ENCODE data around the gene CABCOCO1. TPM values are rescaled to one million over a fixed set of nuclear protein-coding genes. Genes with fewer than 3 reads are reported as not detected.

Gene CABCOCO1
- total RNA-seq, 1 experiment from 2014 or later: not detected

GRCh38 chr10:61617586-61617985 lies 45.1 kb upstream of the CABCOCO1 start:
- H3K4me3 ChIP-seq (replicated peaks in 1 of 2; ENCODE audit: low read depth in 1 of 2, low read length in 2 of 2): no peak overlapping the region
- H3K9ac ChIP-seq (ENCODE audit: low read length): no peak overlapping the region
- no peaks in the 10 kb centered on the region for H4K20me1 ChIP-seq (ENCODE audit: insufficient read depth)
- CTCF ChIA-PET: interaction anchor here (1.9 kb wide), 1 partner anchor 11 kb away, joined by 7 read pairs; no protein-coding TSS in a partner anchor
- H3K36me3 ChIP-seq (ENCODE audit: control insufficient read depth in 1 of 2, insufficient read depth in 2 of 2, low read length in 2 of 2): no peaks in the 10 kb centered on the region
- POLR2A ChIA-PET: no interaction called here
- no peaks in the 10 kb centered on the region for H3K4me1 ChIP-seq (ENCODE audit: control insufficient read depth in 1 of 2, insufficient read depth in 2 of 2, low read length in 2 of 2)
- no peak for DNase-seq (ENCODE audit: low read depth, low spot score)
- no TSS peak for BruUV-seq (replicated peaks)
- TF ChIP-seq EGR1 (IDR thresholded peaks at IDR 0.05; ENCODE audit: low read depth) (no peak), ZFX (IDR thresholded peaks at IDR 0.05) (no peak), SRF (IDR thresholded peaks at IDR 0.05; ENCODE audit: low read depth) (no peak), RAD21 (IDR thresholded peaks at IDR 0.05; ENCODE audit: low read depth) (no peak), EZH2 (IDR thresholded peaks at IDR 0.05) (no peak), POLR2AphosphoS5 (IDR thresholded peaks at IDR 0.05; ENCODE audit: low read depth, low read length) (no peak), JUND (IDR thresholded peaks at IDR 0.05) (no peak), SP1 (IDR thresholded peaks at IDR 0.05; ENCODE audit: low read depth) (no peak), SIN3A (IDR thresholded peaks at IDR 0.05; ENCODE audit: low read depth) (no peak), CTCF (IDR thresholded peaks at IDR 0.05 in 2 of 3, conservative IDR thresholded peaks at IDR 0.05 in 1 of 3; ENCODE audit: borderline replicate concordance in 1 of 3, insufficient read depth in 1 of 3, low read depth in 2 of 3, low read length in 2 of 3) (no peak), EZH2phosphoT487 (IDR thresholded peaks at IDR 0.05; ENCODE audit: borderline replicate concordance) (no peak)
- TF ChIP-seq, protein P1, sequence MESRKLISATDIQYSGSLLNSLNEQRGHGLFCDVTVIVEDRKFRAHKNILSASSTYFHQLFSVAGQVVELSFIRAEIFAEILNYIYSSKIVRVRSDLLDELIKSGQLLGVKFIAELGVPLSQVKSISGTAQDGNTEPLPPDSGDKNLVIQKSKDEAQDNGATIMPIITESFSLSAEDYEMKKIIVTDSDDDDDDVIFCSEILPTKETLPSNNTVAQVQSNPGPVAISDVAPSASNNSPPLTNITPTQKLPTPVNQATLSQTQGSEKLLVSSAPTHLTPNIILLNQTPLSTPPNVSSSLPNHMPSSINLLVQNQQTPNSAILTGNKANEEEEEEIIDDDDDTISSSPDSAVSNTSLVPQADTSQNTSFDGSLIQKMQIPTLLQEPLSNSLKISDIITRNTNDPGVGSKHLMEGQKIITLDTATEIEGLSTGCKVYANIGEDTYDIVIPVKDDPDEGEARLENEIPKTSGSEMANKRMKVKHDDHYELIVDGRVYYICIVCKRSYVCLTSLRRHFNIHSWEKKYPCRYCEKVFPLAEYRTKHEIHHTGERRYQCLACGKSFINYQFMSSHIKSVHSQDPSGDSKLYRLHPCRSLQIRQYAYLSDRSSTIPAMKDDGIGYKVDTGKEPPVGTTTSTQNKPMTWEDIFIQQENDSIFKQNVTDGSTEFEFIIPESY (IDR thresholded peaks at IDR 0.05; ENCODE audit: extremely low read depth, insufficient replicate concordance, low read length): no peak
- H3K79me2 ChIP-seq (ENCODE audit: insufficient read depth, low read length): no peaks in the 10 kb centered on the region
- H3K27ac ChIP-seq (ENCODE audit: low read depth, low read length): no peak overlapping the region
- H3K9me3 ChIP-seq (ENCODE audit: control insufficient read depth in 1 of 2, insufficient read depth in 1 of 2, low read depth in 1 of 2, low read length in 2 of 2): no peaks in the 10 kb centered on the region
- no peak overlapping the region for H3K4me2 ChIP-seq (ENCODE audit: low read length)
- H3K27me3 ChIP-seq (ENCODE audit: insufficient read depth, low read length): no peaks in the 10 kb centered on the region
- H2AFZ ChIP-seq (ENCODE audit: low read depth, low read length, poor library complexity, severe bottlenecking): no peak overlapping the region
- H3K9me2 ChIP-seq (ENCODE audit: insufficient read depth): no peaks in the 10 kb centered on the region
- intact Hi-C loops (cut with micrococcal nuclease): no loop called here
- RAD21 ChIA-PET (ENCODE audit: low non-redundant PET in 1 of 2, low total read pairs in 2 of 2, uncharacterized antibody in 2 of 2, unreplicated experiment in 2 of 2): no interaction called here
- no peak for ATAC-seq

Measured in HCT116 (cell line).